GM21515 (cell line): Measurements from ENCODE around the gene BEND3.
A peak's percentile ranks its signal among the peaks of the same experiment; 100 is the strongest.
"Not testable (repeated sequence)": the region's sequence is repeated elsewhere in the genome, so short reads cannot be mapped to it uniquely, and the experiment has no call there.

ENCODE experiments used
- ATAC-seq: cut with Tn5 transposase; IDR thresholded peaks from one replicate; pipeline ENCODE4 v1.9.1; 2021; ENCODE audit not compliant: unreplicated experiment

BEND3 gene

GRCh38 chr6:107121964-107122495 lies 6.7 kb upstream of the BEND3 start:
- ATAC-seq, result no peak

- no peak for ATAC-seq
Observed at GRCh38 chr6:107121266-107121665, 6.0 kb upstream of the BEND3 start.

DNA sequence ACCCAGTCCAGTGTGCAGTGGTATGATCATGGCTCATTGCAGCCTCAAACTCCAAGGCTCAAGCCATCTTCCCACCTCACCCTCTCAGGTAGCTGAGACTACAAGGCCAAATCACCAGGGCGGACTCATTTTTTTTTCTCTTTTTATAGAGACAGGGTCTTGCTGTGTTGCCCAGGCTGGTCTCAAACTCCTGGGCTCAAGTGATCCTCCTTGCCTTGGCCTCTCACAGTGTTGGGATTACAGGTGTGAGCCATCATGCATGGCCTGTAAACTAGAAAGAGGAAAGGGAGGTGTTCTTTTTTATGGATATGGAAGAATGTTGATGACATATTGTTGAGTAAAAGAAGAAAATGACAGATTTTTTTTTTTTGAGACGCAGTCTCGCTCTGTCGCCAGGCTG lies 5.1 kb upstream of the BEND3 start:
- no peak for ATAC-seq

DNA sequence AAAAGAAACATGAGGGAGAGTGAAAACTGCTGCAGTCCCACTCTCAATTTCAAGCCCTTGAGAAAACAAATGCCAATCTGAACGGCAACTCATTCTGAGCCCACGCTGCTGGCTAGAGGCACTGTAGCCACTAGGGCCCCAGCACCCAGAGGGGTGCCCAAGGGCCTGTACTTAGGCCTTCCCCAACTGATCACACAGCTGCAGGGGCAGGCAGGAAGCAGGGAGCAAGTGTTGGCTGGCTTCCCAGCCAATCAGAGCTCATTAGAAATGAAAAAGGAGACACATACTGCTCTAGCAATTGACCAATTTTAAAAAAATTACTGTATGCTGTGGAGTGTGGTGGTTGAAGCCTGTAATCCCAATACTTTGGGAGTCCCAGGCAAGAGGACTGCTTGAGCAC lies 3.7 kb upstream of the BEND3 start:
- ATAC-seq, result no peak

DNA sequence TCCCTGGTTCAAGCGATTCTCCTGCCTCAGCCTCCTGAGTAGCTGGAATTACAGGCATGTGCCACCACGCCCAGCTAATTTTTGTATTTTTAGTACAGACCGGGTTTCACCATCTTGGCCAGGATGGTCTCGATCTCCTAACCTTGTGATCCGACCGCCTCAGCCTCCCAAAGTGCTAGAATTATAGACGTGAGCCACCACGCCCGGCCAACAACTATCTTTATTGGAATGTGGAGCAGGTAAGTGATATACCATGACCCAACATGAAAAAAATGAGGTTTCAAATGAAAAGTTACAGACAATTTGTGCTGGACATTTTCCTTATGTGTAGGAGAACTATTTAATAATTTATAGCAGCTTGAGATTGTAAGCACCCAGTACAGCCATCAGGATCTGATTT lies 3.2 kb upstream of the BEND3 start:
- ATAC-seq, result not testable (repeated sequence)

DNA sequence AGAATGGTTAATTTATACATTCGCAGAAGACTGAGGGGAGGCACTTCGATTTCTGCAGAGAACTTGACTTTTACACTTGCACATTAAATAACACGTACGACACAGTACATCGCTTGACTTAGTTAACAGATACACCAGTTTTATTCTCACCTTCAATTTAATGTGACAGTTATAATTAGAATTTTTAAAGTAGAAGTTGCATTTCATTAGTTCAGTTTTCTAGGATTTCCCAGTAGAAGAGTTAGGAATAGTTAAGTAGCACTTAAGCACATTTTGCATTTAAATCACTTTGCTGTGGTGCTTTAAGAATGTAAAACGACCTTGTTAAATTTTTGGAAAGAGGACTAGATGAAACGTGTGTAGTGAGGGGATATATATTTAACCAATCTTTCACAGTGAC lies 1.6 kb upstream of the BEND3 start:
- no peak for ATAC-seq

DNA sequence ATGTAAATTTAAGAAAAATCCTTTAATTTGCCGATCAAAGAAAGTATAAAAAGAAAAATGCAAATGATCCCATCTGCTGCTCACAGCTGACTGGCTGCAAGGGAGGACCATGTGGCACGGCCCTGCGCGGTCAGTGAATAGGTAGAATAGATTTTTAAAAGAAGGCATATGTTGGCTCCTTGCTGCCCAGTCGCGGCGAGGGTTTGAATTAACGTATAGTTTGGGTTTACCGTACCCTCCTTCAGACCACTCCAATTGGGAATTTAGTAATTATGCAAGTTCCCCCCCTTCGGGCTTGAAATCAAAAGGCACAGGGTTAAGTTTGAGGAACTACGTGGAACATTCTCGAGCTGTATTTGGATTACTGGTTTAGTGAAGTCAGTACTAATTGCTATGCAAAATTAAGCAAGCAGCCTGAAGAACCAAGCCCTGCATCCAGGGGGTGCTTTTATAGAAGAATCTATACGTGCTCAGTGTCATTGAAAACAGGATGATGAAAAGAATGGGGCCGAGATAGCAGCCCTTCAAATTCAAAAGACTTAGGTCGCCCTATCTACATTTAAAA lies 1.1 kb upstream of the BEND3 start:
- no peak for ATAC-seq

DNA sequence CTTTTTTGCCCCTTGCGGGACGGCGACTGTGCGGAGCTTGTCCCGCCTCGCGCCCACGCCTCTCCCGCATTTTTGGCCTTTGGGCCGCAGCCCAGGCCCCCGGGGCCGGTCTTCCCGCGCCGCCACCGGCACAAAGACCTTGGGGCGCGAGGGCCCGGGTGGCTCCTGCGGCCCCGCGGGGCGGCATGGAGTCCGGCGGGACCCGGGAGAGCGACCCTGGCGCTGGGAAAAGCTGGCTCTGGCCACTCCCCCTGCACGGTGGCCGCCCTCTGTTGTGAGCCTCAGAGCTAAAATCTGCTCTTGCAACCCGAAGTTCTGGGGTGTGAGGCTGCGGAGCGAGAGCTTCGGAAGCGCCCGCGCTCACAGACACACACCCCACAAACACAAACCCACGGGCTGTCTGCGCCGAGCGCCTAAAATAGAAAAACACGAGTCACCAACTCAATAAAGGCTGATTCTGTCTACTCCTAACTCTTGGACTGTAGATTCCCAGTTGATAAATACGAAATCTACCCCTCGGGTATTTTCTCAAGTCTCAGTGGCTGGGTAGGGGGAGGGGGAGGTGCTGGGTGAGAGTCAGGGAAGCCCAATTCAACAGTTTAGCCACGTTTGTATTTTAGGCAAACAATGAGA lies 496 bp upstream of the BEND3 start:
- ATAC-seq, result no peak

DNA sequence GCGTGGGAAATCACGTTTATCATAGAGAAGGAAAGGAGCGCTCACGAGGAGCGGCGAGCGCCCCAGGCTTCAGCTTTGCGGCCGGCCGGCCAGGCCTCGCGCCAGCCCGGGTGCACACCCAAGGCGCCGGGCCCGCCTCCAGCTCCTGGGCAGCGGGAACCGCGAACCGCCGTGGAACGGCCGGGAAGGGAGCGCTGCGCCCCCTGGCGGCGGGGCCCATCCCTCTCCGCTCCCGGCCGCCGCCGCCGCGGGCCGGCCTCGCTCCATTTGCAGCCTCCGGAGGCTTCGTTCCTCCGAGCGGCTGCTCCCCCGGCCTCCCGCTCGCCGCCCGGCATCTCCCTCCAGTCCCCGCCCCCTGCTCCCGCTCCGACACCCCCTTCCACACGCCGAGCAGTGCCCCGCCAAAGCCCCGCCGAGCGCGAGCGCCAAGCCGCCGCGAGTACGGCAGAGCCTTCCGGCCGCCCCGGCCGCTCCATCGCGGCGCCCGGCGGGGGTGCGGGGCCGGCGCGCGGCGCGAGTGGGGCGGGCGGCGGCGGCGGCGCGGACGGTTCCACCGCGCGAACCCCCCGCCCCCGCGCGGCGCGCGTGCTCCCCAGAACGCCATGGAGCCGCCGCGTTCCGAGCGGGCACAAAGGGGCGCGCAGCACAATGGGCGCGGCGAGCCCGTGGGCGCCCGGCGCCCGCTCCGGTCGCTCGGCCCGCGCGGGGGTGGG lies 946 bp downstream of the BEND3 start:
- peak; percentile 80 for ATAC-seq

GRCh38 chr6:107110200-107110599 lies 5.1 kb downstream of the BEND3 start:
- no peak for ATAC-seq

- ATAC-seq, result no peak
Observed at GRCh38 chr6:107108201-107108890, 7.0 kb downstream of the BEND3 start.

DNA sequence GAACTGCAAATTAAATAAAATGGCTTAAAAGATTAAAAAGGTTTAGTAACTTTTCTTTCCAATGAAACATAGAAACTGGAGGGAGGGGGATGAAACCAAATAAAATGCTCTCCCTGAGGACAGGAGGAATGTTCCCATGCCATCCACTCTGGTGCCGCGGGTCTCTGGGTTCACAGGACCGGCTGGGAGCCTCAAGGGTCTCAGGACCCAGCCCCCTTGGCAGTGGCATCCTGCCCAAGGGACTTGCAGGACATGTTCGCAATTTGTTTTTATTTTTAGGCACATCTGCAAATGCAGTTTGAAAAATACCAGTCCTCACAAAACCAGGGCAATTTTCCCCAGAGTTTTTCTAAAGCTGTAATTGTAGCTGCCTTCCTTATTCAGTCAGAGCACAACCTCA lies 7.5 kb downstream of the BEND3 start:
- no peak for ATAC-seq

DNA sequence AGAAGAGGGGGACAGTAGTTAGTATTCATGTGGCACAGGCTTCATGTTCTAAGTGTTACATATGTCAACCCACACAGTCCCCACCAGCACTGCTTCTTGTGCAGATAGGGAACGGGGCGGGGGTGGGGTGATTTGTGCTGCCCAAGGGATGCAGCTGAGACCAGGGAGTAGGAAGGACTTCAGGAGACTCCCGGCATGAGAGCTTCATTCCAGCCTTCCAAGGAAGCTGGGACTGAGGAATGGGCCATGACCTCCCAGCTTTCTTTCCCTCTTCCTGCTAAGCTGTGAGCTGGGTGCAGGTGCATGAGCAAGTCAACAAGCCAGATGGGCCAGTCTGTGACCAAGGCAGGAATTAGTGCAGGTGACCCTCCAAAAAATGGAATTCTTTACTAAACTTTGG lies 9.2 kb downstream of the BEND3 start:
- ATAC-seq, result no peak

- ATAC-seq, result no peak
Observed at GRCh38 chr6:107105511-107106116, 9.7 kb downstream of the BEND3 start.

GRCh38 chr6:107103082-107103481 lies 12.2 kb downstream of the BEND3 start:
- no peak for ATAC-seq

GRCh38 chr6:107102414-107102805 lies 12.9 kb downstream of the BEND3 start:
- ATAC-seq, result no peak

DNA sequence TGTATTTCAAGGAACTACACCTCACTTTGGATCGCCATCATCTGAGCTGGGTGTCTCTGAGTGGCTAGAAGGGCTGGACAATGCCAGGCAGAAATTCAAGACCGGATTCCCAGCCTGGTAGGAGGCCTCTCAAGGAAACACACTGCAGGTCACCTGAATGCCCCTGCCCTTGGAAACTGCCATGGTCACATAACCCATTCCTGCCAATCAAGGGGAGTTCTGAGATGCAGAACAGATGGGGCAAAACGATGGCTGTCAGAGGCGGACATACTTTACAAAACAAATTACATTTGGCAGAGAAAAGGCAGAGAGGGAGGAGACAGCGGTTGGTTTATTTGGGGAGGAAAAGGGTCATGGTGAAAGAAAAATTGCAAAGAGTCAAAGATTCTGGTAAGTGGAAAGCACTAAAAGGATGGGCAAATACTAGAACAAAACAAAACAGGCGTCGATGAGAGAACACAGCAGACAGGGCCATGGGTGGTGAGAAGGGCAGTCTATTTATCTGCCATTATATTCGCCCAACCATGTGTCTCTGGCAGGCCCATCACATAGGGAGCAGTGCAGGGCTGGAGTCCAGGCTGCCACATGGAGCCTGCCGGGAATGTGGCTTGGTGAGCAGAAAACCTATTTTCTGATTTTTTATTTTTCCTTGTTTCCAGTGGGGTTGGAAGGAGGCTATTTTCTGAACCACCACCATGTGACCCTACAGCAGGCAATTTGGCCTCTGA lies 13.5 kb downstream of the BEND3 start:
- ATAC-seq, result no peak

DNA sequence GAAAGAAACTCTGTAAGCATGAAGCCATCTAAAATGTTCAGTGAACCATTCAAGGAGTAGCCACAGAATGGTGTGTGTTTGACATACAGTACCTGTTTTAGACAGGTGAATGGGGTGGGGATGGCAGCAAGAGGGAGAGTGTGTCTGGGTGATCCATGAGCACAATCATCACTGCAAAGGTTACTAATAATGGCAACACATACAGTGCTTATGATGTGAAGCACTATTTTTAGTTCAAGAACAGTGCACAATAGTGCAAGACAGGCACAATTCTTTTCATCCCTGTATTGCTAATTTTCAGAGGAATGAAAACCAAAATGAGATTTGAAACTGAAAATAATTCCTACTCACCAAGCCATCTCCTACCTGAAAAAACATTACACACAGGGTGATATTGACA lies 14.1 kb downstream of the BEND3 start:
- ATAC-seq, result no peak

GRCh38 chr6:107098436-107099307 lies 16.6 kb downstream of the BEND3 start:
- no peak for ATAC-seq

GRCh38 chr6:107084459-107084858 lies 30.9 kb downstream of the BEND3 start:
- not testable (repeated sequence) for ATAC-seq
